Ramos (cell line): ENCODE data around the gene SLC8A2.
"Not testable (repeated sequence)": the region's sequence is repeated elsewhere in the genome, so short reads cannot be mapped to it uniquely, and the experiment has no call there.

Experiments
- in situ Hi-C: fragments of 300-500 bp; cut with MboI; formaldehyde crosslinking; loops from one replicate; pipeline ENCODE4 v1.14.3; 2022; ENCODE audit warnings: low sequenced_read_pairs; ENCODE audit not compliant: unreplicated experiment

Gene SLC8A2

DNA sequence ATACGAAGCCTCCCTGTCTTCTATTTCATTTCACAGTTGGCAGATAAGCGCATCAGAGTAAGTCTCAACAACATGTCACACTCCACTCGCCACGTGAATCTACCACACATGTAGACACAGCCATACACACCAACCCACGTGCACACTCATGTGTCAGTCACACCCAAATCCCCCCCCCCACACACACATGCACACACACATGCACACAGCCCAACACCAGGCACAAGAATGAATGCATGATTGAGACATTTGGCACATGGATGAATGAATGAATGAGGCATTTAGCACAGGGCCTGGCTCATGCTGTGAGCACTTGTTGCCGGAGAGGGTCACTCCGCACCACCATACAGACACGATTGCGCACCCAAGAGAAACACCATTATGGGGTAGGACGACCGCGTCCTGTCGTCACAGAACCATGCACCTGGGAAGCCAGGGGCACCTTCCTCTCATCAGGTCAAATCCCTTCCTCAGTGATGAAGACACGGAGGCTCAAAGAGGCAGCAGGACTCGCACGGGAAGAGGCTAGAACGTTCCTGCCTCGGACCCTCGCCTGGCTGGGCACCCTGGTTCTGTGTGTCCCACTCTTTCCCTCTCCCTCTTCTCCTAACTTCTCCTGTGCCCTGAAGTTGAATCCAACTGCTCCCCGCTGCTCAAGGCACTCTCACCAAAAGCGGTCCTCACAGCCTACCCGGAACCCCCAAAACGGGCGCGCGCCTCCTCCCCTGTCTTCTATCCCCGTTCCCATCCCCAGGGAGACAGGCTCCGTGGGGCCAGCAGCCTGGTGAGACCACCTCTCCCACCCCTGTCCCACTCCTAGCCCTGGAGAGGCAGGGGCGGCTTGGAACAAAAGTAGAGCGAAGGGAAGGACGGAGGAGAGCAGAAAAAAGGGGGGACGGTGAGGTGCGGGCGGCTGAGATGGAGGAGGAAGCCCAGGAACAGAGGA is 53.7 kb downstream of the SLC8A2 start:
- in situ Hi-C loops: no loop called here

DNA sequence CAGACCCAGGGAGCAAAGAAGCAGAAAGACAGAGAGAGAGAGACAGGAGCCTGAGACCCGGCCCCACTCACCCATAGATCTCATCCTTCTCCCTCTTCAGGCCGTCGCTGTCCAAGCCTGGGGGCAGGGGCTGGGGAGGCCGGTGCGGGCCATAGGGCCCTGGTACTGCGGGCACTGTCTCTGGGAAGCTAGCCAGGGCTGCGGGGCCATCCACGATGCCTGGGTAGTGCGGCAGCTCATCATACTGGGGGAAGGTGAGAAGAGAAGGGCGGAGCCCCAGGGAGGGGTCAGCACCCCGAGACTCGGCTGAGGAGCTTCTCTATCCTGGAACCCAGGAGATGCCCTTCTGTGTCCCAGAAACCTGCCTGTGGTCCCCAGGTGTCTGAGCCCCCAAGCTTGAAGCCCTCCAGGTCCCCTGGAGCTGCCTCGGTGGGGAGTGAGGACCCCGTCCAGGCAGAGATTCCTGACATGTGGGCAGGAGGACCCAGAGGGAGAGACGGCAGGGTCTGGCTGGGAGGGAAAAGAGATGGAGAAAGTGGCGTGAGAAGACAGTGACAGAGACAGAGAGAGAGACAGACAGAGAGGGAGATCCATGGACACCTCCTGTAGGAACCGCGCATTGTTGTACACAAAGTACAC is 54.5 kb downstream of the SLC8A2 start:
- in situ Hi-C loops: no loop called here

DNA sequence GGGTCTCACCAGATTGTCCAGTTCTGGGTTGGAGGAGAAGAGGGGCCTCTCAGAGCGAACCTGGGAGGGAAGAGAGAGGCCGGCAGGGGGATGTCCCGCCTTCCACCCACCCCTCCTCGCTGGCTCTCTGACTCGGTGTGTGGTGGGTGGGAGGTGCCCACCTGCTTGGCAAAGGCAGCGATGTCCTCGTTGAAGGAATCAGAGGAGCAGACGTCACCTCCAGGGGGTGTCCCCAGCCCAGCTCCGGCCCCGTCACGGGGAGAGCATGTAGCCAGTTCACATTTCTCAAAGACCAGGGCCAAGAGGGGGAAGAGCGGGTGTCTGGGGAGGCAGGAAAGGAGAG is 55.1 kb downstream of the SLC8A2 start:
- in situ Hi-C loops: no loop called here

DNA sequence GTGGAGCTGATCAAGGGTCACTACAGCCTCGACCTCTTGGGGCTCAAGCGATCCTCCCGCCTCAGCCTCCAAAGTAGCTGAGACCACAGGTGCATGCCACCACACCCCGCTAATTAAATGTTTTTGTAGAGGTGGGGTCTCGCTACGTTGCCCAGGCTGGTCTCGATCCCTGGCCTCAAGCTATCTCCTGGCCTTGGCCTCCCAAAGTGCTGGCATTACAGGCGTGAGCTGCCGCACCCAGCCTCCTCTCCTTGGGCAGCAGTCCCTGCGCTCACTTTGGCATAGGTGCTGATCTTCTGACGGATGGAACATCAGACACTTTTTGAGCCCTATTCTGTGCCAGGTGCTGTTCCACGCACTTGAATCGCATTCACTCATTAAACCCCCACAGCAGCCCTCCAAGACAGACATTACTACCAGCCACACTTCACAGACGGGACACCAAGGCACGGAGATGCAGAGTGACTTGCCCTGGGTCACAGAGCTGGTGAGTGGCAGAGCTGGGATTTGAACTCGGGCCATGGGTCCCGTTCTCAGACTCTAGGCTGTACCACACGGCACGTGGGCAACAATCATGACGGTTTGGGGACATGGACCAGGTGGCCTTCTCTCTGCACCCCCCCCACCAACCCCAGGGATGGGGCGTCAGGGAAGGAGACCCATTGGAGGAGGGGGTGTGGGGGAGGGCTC is 55.6 kb downstream of the SLC8A2 start:
- in situ Hi-C loops: no loop called here

DNA sequence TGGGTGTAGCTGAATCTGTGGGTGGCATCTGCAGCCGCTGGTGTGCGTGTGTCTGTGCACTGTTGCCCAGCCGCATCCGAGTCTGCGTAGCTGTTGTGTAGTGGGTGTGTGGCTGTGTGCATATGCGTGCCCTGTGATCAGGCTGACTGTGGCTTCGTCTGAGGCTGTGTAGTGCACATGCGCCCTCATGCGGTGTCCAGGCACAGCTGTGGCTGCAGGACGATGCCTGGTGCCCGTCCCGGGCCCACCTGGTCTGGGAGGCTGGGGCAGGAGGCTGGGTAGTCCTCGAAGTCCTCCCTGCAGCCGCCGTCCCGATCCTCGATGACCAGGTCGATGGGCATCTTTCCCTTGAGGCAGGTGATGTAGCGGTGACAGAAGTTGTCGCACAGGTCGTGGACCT is 57.2 kb downstream of the SLC8A2 start:
- in situ Hi-C loops: no loop called here

DNA sequence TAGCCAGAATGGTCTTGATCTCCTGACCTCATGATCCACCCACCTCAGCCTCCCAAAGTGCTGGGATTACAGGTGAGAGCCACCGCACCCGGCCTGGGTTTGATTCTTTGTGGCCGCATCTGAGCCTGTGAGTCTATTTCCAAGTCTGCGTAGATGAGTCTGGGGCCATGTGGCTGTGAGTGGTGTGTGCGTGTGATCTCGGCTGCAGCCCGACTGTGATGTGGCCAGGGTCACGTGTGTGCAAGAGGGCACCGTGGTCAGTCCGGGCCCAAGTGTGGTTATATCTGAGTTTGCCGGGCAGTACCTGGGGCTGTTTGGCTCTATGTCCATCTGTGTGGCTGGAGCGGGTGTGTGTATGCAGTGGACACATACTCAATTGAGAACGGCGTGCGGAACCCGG is 57.8 kb downstream of the SLC8A2 start:
- in situ Hi-C loops: no loop called here

DNA sequence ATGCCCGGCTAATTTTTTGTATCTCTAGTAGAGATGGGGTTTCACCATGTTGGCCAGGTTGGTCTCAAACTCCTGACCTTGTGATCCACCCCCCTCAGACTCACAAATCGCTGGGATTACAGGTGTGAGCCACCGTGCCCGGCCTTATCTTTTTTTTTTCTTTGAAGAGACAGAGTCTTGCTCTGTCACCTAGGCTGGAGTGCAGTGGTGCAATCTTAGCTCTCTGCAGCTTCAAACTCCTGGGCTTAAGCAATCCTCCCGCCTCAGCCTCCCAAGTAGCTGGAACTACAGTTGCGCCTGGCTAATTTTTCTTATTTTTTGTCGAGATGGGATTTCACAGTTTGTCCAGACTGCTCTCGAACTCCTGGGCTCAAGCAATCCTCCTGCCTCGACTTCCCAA is 60.0 kb downstream of the SLC8A2 start:
- in situ Hi-C loops: not testable (repeated sequence)

DNA sequence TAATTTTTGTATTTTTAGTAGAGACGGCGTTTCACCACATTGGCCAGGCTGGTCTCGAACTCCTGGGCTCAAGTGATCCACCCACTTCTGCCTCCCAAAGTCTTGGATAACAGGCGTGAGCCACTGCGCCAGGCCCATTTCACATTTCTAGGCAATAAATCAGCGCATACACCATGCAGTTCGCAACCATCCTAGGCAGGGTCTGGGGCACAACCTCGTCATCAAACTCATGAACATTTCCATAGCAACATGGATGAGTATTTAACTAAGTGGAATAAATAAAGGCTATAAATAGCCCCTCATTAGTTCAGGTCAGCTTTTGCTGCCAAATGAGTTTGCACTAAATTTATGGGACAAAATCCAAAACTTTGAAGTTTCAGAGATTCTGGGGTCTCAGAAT is 60.6 kb downstream of the SLC8A2 start:
- in situ Hi-C loops: no loop called here

DNA sequence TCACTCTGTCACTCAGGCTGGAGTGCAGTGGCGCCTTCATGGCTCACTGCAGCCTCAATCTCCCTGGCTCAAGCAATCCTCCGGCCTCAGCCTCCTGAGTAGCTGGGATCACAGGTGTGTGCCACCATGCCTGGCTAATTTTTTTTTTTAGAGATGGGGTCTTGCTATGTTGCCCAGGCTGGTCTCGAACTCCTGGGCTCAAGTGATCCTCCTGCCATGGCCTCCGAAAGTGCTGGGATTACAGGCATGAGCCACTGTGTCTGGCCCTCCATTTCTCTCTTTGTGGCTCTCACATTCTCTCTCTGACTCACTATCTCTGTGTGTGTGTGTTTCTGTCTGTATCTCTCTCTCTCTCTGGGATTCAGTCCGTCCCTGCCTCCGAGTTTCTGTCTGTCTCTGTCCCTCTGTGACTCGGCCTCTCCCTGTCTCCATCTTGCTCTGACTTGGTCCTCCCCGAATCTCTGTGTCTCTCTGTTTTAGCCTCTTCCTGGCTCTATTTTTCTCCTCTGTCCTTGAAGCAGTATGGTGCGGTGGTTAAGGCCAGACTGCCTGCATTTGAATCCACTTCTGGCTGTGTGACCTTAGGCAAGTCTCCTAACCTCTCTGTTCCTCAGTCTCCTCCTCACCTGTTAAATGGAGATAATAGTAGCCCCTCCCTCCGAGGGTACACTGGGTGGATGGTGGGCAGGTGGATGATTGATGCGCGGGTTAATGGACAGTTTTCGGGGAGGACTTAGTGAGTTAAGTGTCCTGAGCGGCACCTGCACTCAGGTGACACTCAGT is 63.3 kb downstream of the SLC8A2 start:
- in situ Hi-C loops: no loop called here

DNA sequence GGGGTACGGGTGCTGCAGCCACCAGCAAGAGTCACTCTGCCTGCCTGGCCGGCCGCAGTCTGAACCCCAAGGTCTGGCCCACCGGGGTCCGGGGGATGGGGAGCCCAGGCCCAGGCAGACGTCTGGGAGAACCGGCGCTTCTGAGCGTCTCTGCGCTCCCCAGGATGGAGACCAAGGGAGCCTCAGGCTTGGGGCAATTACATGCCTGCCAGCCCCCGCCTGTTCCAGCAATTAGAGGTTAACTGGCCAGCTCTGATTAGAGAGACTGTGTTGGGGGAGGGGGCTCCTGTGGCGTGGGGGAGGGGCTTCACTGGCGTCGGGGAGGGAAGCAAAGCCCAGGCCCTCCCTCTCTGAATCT is 64.3 kb downstream of the SLC8A2 start:
- in situ Hi-C loops: no loop called here

DNA sequence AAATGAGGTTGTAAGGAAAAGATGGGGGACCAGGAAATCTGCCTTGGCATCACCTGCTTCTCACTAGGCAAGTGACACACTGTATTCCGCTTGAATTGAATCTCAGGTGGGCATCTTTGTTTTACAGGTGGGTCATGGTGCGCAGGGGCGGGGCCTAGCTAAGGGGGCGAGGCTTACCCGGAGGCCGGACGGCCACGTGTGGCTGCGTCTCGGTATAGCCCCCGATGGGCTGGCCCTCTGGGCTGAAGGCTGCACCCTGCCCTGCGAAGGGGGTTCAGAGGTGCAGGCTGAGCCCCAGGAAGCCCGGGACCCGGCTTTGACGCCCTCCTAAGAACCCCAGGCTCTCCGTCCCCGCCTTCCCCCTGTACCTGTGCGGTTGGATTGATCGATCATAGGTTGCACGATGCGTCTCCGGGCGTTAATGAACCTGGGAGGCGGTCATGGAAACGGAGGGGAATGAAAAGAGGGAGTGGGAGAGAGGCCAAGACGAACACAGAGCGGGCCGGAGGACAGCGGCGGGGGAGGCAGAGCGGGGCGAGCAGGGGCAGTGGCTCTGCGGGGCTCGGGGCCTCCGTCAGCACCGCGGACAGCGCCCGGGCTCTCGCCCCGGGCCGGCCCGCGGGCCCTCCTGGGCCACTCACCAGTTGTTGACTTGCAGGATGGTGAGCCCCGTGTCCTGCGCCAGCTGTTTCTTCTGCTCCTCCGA is 64.8 kb downstream of the SLC8A2 start:
- in situ Hi-C loops: no loop called here

DNA sequence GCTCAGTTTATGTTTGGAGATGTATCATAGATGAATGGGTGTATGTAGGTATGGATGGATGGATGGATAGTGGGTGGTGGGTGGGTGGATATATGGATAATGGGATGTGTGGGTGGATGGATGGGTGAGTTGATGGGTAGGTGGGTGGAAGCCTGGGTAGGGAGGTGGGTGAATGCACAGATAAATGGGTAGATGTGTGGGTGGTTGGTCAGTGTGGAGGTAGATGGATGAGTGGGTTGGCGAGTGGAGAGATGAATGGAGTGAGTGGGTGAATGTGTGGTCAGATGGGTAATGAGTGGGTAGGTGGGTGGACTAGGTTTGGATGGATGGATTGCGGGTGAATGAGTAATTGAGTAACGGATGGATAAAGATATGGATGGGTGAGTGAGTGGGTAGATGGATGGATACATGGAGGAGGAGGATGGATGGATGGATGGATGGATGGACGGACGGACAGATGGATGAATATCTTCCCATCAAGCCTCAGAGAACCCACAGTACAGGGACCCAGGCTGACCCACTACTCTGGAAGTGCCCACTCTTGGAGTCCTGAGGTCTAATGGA is 65.8 kb downstream of the SLC8A2 start:
- in situ Hi-C loops: no loop called here

DNA sequence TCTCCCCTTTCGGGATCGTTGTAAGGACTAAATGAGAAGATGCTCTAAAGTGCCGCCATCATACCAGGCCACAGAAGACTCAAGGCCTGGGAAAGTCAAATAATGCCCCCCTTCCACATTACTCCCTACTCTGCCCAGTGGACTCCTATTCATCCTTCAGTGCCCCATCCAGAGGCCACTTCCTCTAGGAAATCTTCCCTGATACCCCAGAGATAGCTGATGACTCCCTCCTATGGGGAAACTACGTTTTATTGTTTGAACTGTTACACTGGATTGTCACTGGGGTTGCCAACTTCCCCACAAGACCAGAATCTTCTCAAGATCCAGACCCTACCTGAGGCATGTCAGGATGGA is 66.5 kb downstream of the SLC8A2 start:
- in situ Hi-C loops: no loop called here

DNA sequence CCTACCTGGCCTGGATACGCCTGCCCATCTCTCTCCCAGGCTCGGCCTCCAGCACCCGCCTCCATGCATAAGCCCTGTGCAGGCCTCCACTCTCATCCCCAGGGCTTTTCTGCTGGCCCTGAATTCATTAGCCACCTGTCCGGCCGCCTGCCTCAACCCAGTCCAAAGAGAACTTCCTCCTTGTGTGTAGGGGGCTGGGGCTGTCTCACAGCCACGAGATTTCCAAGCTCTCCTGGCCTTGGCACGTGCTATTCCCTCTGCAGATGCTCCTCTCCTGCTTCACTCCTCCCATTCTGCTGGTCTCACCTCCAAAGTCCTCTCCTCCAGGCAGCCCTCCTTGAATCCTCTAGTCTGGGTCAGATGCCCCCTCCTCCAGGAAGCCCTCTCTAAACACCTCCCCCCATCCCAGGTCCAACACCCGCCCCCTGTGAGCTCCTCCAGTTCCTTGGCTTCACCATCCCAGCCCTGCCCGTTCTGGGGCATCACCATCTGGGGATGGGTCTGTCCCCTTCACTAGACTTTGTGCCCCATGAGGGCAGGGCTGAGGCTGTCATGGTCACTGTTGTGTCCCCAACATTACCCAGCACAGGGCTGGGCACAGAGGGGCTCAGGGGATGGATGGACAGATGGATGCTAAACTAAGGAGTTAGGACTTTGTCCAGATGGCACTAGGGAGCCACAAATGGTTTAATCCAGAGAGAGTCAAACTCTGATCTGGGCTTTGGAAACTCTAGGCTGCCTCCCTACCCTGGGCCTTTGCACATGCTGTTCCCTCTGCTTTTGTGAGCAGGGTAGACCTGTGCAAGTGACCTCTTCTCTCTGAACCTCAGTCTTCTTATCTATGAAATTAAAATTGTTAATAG is 67.1 kb downstream of the SLC8A2 start:
- in situ Hi-C loops: no loop called here

DNA sequence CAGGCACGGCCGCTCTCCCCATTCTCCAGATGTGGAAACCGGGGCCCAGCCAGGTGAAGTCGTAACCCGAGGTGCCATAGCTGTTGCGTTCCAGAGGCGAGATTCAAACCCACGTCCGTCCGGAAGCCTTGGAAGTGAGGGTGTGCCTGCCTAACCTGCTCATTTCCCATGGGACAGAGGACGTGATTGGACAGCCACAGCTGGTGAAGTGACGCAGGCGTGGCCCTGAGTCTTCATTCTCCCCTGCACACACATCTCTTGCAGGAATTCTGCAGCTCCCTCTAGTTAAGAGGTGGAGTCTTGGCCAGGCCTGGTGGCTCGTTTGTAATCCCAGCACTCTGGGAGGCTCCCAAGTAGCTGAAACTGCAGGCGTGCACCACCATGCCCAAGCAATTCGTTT is 69.2 kb downstream of the SLC8A2 start:
- in situ Hi-C loops: no loop called here

DNA sequence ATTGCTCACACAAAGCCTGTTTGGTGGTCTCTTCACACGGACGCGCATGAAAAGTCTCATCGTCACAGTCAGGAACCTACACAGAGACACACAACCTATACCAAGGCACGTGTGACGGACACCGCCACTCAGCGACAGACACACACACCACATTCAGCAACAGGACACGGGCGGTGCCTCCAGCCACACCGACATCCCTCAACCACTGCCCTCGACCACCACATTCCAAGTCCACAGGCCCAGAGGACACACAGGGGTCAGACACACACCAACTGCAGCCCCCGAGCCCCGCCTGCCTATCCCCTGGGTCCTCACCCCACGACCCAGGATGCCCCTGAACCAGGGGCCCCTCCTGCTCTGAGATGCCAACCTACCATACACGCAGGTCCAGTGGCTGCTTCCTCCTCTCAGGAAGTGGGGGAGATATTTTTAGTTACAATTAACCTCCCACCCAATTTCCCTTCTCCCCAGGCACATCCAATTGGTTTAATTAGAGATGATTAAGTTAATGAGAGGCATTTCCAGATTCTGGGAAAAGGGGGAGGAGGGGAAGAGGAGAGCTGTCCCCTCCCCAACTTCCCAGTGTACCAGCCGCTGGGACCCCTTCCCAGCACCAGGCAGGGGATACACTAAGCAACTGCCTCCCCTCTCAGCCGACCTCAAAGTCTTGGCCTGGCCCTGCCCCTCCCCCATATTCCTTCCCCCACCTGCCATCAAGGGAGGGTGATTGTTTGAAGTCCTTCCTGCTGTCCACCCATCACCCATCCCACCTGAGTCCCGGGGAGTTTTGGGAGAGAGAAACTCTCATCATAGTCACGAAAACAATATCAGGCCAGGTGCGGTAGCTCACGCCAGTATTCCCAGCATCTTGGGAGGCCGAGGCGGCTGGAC is 72.7 kb downstream of the SLC8A2 start:
- in situ Hi-C loops: no loop called here

DNA sequence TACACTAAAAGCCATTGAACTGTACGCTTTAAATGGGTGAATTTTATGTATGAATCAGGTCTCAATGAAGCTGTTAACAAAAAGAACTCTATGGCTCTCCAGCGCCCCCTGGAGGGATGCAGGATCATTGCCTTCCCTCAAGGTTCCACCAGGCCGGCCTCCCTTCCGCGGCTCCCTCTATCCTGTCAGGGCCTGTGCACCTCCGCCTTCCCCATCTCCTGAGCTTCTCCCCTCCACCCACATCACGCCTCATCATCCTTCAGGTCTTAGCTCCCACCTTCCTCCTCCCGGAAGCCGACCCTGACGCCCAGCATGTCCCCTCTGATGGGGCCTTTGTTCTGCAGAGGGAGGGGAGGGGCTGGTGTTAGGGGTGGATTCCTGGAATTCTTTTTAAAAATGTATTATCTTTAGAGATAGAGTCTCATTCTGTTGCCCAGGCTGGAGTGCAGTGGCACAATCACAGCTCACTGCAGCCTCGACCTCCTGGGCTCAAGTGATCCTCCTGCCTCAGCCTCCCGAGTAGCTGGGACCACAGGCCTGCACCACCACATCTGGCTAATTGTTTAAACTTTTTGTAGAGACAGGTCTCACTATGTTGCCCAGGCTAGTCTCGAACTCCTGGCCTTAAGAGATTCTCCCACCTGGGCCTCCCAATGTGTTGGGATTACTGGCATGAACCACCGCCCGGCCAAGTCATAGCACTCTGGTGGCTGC is 80.0 kb downstream of the SLC8A2 start:
- in situ Hi-C loops: loop anchor here (5.0 kb wide), 1 partner anchor 94 kb away; no protein-coding TSS in a partner anchor
